ENCODE data around the gene PFN3.

The PFN3 gene

DNA sequence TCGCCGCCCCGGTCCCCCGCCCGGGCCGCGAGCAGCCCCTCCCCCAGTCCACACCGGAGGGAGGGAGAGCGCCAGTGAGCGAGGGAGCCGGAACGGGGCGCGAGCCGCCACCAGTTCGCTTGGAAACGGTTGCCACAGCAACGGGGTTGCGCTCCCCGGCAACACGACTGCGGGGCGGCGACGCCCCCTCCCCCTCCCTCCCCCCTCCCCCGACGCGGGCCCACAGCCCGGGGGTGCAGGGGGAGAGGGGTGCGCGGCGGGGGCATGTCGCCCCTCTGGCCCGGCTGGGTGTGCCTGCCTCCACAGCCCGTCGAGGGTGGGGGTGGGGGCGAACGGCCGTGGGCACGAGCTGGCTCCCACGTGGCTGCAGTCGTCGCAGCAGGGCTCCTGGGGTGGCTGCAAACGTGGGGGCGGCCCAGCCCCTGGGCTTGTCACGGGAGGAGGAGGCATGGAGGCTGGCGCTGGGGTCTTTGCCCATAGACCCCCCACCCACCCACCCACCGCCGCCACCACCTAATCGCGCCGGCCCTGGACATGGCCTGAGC is 46.7 kb upstream of the PFN3 start:
- TF ChIP-seq EGR1 (IDR thresholded peaks at IDR 0.05), result 0 out of 2 replicates have a peak, but pooled peaks have one; percentile 15
- TF ChIP-seq, protein P1, sequence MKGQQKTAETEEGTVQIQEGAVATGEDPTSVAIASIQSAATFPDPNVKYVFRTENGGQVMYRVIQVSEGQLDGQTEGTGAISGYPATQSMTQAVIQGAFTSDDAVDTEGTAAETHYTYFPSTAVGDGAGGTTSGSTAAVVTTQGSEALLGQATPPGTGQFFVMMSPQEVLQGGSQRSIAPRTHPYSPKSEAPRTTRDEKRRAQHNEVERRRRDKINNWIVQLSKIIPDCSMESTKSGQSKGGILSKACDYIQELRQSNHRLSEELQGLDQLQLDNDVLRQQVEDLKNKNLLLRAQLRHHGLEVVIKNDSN (IDR thresholded peaks at IDR 0.05), result peak; percentile 43
- no peak for TF ChIP-seq CEBPB (IDR thresholded peaks at IDR 0.05)
- peak; percentile 53; the same call in 1 of the 2 replicates for TF ChIP-seq ZBTB7A (IDR thresholded peaks at IDR 0.05; ENCODE audit: low read depth)
- TF ChIP-seq FOXM1 (IDR thresholded peaks at IDR 0.05; ENCODE audit: borderline replicate concordance, low read depth), result no peak
- TF ChIP-seq, protein P2, sequence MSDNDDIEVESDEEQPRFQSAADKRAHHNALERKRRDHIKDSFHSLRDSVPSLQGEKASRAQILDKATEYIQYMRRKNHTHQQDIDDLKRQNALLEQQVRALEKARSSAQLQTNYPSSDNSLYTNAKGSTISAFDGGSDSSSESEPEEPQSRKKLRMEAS (IDR thresholded peaks at IDR 0.05), result peak; percentile 51; the same call in 1 of the 2 replicates

DNA sequence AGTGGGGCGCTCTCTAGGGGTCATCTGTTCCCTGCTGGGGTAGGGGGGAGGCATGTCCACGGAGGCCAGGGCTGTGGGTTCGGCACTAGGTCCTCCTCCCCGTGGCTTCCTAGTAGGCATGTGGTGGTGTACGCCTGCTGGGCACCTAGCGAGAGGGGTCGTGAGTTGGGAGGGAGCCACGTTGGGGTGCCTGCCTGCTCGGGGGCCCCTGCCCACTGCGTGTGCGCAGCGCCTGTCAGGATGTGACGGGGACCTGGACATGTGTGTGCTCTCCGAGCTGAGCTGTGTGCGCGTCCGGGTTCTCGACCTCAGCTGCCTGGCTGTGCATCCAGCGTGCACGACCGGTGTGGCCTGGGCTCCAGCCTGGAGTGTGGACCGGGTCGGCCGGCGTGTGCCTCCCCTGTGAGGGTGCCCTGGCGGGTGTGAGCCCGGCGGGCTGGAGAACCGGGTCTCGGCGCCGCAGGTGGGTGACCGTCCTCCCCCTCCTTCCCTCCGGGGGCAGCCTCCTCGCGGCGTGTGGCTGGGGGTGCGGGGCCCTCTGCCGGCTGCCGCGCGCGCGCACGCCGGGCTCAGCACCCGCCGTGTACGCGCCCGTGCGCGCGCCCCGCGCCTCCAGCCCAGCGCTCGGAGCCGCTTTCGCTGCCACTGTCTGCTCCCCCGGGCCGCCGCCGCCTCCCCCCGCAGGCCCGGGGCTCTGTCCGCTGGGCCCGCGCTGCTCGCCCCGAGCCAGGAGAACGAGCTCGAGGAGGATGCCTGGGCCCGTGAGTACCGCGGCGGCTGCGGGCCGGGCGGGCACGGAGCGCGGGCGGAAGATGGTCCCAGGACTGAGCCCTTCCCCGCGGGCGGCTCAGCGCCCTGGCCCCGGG is 46.0 kb upstream of the PFN3 start, which contains the start of gene PRR7:
Gene PRR7, plus strand, starts transcription at position 615 of the 866 bp plus-strand sequence. CDS start 8,254 bp downstream, outside the sequence.
- TF ChIP-seq EP300 (IDR thresholded peaks at IDR 0.05; ENCODE audit: borderline replicate concordance) (no peak), EGR1 (IDR thresholded peaks at IDR 0.05) (no peak), RAD21 (IDR thresholded peaks at IDR 0.05; ENCODE audit: low read depth) (no peak), ZBTB7A (IDR thresholded peaks at IDR 0.05; ENCODE audit: low read depth) (peak; percentile 24; the same call in 1 of the 2 replicates), NFIC (IDR thresholded peaks at IDR 0.05) (no peak), TCF12 (IDR thresholded peaks at IDR 0.05; ENCODE audit: low read depth) (peak; percentile 11; the same call in 1 of the 2 replicates)
- TF ChIP-seq, protein P3, sequence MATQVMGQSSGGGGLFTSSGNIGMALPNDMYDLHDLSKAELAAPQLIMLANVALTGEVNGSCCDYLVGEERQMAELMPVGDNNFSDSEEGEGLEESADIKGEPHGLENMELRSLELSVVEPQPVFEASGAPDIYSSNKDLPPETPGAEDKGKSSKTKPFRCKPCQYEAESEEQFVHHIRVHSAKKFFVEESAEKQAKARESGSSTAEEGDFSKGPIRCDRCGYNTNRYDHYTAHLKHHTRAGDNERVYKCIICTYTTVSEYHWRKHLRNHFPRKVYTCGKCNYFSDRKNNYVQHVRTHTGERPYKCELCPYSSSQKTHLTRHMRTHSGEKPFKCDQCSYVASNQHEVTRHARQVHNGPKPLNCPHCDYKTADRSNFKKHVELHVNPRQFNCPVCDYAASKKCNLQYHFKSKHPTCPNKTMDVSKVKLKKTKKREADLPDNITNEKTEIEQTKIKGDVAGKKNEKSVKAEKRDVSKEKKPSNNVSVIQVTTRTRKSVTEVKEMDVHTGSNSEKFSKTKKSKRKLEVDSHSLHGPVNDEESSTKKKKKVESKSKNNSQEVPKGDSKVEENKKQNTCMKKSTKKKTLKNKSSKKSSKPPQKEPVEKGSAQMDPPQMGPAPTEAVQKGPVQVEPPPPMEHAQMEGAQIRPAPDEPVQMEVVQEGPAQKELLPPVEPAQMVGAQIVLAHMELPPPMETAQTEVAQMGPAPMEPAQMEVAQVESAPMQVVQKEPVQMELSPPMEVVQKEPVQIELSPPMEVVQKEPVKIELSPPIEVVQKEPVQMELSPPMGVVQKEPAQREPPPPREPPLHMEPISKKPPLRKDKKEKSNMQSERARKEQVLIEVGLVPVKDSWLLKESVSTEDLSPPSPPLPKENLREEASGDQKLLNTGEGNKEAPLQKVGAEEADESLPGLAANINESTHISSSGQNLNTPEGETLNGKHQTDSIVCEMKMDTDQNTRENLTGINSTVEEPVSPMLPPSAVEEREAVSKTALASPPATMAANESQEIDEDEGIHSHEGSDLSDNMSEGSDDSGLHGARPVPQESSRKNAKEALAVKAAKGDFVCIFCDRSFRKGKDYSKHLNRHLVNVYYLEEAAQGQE (IDR thresholded peaks at IDR 0.05; ENCODE audit: low read depth), result no peak

DNA sequence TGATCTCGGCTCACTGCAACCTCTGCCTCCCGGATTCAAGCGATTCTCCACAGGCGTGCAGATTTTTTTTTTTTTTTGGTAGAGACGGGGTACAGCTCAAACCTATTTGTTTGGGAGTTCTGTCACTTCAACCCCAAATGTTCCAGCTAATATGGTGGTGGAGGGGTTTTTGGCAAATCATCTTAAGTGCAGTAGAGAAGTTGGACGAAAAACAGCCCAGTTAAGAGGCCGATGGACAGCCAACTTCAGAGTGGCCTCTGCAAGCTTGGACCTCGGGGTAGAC is 45.4 kb upstream of the PFN3 start:
- TF ChIP-seq, protein P3 (IDR thresholded peaks at IDR 0.05; ENCODE audit: low read depth), result no peak
- TF ChIP-seq ZBTB7A (IDR thresholded peaks at IDR 0.05; ENCODE audit: low read depth), result no peak
- no peak for TF ChIP-seq YY1 (IDR thresholded peaks at IDR 0.05; ENCODE audit: low read depth)

DNA sequence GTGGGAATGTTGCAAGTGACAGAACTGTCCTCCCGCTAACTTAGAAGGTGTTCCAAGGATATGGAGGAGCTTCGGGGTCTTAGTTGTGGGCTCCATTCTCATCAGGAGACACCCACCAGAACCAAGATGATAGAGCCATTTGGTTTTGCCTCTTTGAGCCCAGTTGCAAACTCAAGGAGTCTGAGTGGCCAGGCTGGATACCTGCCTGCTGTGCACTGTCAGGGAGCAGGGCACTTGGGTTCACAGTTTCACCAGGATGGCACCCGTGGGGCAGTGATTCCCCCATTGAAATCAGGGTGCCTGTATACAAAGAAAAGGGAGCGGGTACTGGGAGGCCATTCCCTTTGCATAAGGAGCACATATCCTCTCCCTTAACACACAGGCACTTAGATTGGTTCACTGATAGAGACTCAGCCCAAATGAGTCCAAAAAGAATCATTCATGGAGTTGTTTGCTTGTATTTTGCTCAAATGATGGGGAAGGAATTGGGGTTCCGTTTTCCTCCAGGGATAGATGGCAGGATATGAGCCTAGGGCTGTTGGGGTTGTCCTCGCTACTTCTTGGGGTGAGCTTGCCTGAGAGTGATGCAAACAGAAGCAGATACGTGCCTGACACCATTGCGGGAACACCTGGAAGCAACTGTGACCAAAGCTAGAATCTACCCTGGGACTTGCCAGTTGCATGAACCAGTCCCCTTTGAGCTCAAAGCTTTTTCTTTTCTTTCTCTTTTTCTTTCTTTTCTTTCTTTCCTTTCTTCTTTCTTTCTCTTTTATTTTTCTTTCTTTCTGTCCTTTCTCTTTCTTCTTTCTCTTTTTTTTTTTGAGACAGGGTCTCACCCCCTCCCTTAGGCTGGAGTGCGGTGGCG is 44.8 kb upstream of the PFN3 start:
- TF ChIP-seq CEBPB (IDR thresholded peaks at IDR 0.05), result no peak
- no peak for TF ChIP-seq TEAD4 (IDR thresholded peaks at IDR 0.05)
- no peak for TF ChIP-seq NFIC (IDR thresholded peaks at IDR 0.05)
- no peak for TF ChIP-seq EGR1 (IDR thresholded peaks at IDR 0.05)
- no peak for TF ChIP-seq FOXM1 (IDR thresholded peaks at IDR 0.05; ENCODE audit: borderline replicate concordance, low read depth)
- TF ChIP-seq, protein P3 (IDR thresholded peaks at IDR 0.05; ENCODE audit: low read depth), result no peak
- no peak for TF ChIP-seq ZBTB7A (IDR thresholded peaks at IDR 0.05; ENCODE audit: low read depth)
- TF ChIP-seq CREB1 (IDR thresholded peaks at IDR 0.05; ENCODE audit: low read depth), result no peak
- TF ChIP-seq EP300 (IDR thresholded peaks at IDR 0.05; ENCODE audit: borderline replicate concordance), result no peak
- TF ChIP-seq, protein P1 (IDR thresholded peaks at IDR 0.05), result no peak
- TF ChIP-seq, protein P2 (IDR thresholded peaks at IDR 0.05), result no peak
- TF ChIP-seq TAF1 (IDR thresholded peaks at IDR 0.05; ENCODE audit: low read depth), result no peak
- TF ChIP-seq TCF12 (IDR thresholded peaks at IDR 0.05; ENCODE audit: low read depth), result no peak
- TF ChIP-seq YY1 (IDR thresholded peaks at IDR 0.05; ENCODE audit: low read depth), result no peak
- no peak for TF ChIP-seq RAD21 (IDR thresholded peaks at IDR 0.05; ENCODE audit: low read depth)
